ENCODE data around the gene STMN3. TPM values are rescaled to one million over a fixed set of nuclear protein-coding genes. Genes with fewer than 3 reads are reported as not detected.

STMN3 gene
- 10 to 100 TPM; 48.9 to 49.7 TPM for total RNA-seq

GRCh38 chr20:63653041-63653973 lies at the start of gene STMN3:
TSS of gene STMN3 (minus strand) at chr20:63653424. CDS start at chr20:63653345, 79 bp downstream.

GRCh38 chr20:63696628-63697356 lies 43.6 kb upstream of the STMN3 start, which contains the start of gene TNFRSF6B:
TSS of gene TNFRSF6B (plus strand) at chr20:63696652. CDS start at chr20:63696768, 116 bp downstream.

GRCh38 chr20:63657937-63658748 lies 4.9 kb upstream of the STMN3 start, which contains the start of gene RTEL1:
TSS of gene RTEL1 (plus strand) at chr20:63658312. CDS start at chr20:63659403, 1,091 bp downstream.

GRCh38 chr20:63626424-63627128 lies 26.6 kb downstream of the STMN3 start, which contains the start of gene GMEB2:
TSS of gene GMEB2 (minus strand) at chr20:63627101. CDS start at chr20:63619397, 7,704 bp downstream.

Other genes with a start within 250 kb of the STMN3 start
- not detected for gene KCNQ2, start 180.8 kb downstream of the STMN3 start, total RNA-seq
- under 1 TPM; 0.19 to 0.88 TPM for gene EEF1A2, start 154.3 kb downstream of the STMN3 start, total RNA-seq
- 100 to 1,000 TPM; 221 to 231 TPM for gene PPDPF, start 132.7 kb downstream of the STMN3 start, total RNA-seq
- gene PTK6, start 116.0 kb downstream of the STMN3 start, total RNA-seq: under 1 TPM; 0.48 to 0.50 TPM
- not detected for gene SRMS, start 105.7 kb downstream of the STMN3 start, total RNA-seq
- gene FNDC11, start 99.3 kb downstream of the STMN3 start, total RNA-seq: under 1 TPM; 0.50 to 0.63 TPM
- 10 to 100 TPM; 19.9 to 24.5 TPM for gene HELZ2, start 79.2 kb downstream of the STMN3 start, total RNA-seq
- gene GMEB2, start 26.3 kb downstream of the STMN3 start, total RNA-seq: 10 to 100 TPM; 17.0 to 17.6 TPM
- 10 to 100 TPM; 38.1 to 39.2 TPM for gene RTEL1, start 4.9 kb upstream of the STMN3 start, total RNA-seq
- gene TNFRSF6B, start 43.2 kb upstream of the STMN3 start, total RNA-seq: not detected
- gene ARFRP1, start 54.6 kb upstream of the STMN3 start, total RNA-seq: 10 to 100 TPM; 58.1 to 59.4 TPM
- 10 to 100 TPM; 40.7 to 41.1 TPM for gene ZGPAT, start 54.6 kb upstream of the STMN3 start, total RNA-seq
- gene LIME1, start 83.2 kb upstream of the STMN3 start, total RNA-seq: 100 to 1,000 TPM; 290 to 295 TPM
- gene SLC2A4RG, start 86.4 kb upstream of the STMN3 start, total RNA-seq: 100 to 1,000 TPM in 1 of 2 experiments, 10 to 100 TPM in 1; 98.4 to 104 TPM
- gene ZBTB46, start 177.8 kb upstream of the STMN3 start, total RNA-seq: under 1 TPM; 0.05 to 0.10 TPM
- under 1 TPM in 1 of 2 experiments, not detected in 1; 0.13 TPM for gene ABHD16B, start 208.1 kb upstream of the STMN3 start, total RNA-seq
- gene TPD52L2, start 211.8 kb upstream of the STMN3 start, total RNA-seq: 10 to 100 TPM; 42.7 to 44.8 TPM
- 10 to 100 TPM; 48.1 to 51.1 TPM for gene DNAJC5, start 241.7 kb upstream of the STMN3 start, total RNA-seq